Activated naive CD4-positive, alpha-beta T cell treated with anti-CD3 and anti-CD28 coated beads, Interleukin-2, amount 50 U/mL, for 16 hours (primary cell): Measurements from ENCODE around the gene CCDC15.
"Not testable (repeated sequence)": the region's sequence is repeated elsewhere in the genome, so short reads cannot be mapped to it uniquely, and the experiment has no call there.

ENCODE experiments used
- DNase-seq: peaks from one replicate; pipeline ENCODE4 v3.0.0-alpha.2; 2020

CCDC15 gene

GRCh38 chr11:124942466-124943253, 11.3 kb upstream of the CCDC15 start:
- no peak for DNase-seq

DNA sequence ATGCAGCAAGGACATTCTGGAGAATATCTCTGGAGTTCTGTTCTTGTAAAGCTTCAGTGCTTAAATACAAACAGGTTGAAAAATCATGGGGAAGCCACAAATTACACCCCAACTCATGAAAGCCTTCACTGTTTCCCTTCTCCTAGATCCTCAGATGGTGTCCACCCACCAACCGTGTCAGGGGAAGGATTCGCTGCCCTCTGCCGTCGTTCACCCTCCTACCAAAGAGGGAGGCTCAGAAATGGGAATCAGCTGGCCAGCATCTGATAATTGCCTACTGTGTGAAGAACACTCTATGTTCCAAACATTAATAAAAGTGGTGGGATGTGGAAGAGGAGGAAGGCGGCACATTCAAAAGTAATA, 10.8 kb upstream of the CCDC15 start:
- DNase-seq, result no peak

GRCh38 chr11:124943741-124944140, 10.3 kb upstream of the CCDC15 start:
- DNase-seq, result no peak

DNA sequence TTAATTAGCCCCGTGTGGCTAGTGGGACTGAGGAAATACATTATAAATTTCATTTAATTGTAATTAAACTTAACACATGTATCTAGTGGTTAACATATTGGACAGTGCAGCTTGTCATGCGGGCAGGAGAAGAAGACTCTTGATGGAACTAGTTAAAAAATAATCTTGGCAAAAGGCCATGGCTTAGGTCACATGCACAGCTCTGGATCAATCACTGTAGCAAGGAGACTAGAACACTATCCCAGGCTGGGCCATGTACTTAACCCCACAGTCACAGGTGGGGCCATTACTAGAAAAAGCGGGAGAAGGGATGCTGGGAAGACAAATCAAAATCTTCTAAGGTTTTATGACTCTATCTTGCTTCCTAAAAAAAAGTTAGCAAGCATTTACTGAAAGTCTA, 9.4 kb upstream of the CCDC15 start:
- DNase-seq, result no peak

DNA sequence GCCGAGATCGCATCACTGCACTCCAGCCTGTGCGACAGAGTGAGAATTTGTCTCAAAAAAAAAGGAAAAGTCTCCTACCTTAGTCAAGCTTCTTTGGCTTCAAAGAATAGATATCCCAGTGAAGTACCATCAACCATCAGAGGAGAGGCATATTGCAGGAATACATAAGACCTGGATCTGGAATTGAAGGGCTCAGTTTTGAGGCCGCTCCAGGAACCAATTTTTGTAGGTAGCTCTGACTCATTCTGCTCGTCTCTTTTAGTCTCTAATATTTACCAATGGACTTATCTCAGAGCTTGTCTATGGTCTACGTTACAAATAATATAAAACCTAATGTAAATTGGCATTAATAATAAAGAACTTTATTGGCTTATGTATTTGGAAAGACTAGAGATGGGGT, 8.2 kb upstream of the CCDC15 start:
- no peak for DNase-seq

DNA sequence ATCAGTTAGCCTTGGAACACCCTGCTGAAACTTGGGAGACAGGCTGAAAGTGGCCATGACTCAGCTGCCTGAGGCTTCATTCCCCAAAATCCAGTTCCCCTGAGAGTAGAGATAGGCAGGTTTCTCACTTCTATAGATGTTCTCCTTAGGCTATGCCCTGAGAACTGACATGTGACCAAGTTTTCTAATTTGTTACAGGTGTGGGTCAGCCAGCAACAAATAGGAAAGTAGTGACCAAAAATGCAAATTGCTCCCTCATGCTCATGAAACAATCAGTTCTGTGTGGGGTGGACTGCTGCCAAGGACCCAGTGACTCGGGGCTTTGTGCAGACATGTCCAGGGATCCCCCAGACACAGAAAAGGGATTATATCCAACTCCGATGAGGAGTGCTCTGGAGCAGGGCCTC, 7.3 kb upstream of the CCDC15 start:
- DNase-seq, result no peak

DNA sequence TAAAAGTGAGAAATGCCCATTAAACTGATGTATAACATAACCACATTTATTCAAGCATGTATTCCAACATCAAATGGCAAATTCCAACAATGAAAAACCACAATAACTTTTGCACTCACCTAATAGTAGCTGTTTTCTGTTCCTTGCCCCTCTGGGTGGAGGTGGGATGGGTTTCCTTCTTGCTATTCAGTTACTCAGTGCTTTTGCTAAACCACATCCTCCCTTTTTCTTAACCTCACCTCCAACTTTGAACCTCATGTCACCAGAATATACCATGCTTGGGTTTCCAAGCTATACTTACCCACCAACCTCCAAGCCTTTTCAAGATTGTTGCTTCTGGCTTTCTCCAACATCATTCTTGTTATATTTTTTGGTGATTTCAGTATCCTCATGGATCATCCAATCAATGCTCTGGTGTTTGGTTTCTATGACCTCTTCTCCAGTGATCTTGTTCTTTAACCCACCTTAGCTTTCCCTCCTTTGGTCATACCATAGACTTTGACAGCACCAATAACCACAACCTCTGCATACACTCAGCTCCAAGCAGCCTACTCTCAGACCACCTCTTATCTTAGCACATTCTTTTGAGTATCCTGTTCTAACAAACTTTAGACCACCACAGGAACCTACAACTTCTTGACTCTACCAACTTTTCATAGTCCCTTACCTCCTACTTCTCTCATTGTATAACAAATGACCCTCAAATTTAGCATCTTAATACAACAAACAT, 3.2 kb upstream of the CCDC15 start:
- no peak for DNase-seq

DNA sequence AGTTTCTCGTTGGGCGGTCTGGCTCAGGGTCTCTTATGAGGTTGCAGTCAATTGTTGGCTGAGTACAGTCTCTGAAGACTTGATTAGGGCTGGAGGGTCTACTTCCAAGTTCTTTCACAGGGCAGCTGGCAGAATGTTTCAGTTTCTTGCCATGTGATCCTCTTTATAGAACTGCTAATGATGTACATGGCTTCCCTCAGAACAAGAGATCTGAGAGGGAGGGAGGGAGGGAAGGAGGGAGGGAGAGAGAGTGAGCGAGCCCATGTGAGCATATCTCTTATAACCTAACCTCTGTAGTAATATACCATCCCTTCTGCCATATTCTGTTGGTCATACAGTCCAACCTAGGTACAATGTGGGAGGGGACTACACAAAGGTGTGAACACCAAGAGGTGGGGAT, 2.7 kb upstream of the CCDC15 start:
- no peak for DNase-seq

- no peak for DNase-seq
These were observed 571 bp downstream of the CCDC15 start for GRCh38 chr11:124954590-124954955.

GRCh38 chr11:124955035-124955434, 1.0 kb downstream of the CCDC15 start:
- DNase-seq, result no peak

DNA sequence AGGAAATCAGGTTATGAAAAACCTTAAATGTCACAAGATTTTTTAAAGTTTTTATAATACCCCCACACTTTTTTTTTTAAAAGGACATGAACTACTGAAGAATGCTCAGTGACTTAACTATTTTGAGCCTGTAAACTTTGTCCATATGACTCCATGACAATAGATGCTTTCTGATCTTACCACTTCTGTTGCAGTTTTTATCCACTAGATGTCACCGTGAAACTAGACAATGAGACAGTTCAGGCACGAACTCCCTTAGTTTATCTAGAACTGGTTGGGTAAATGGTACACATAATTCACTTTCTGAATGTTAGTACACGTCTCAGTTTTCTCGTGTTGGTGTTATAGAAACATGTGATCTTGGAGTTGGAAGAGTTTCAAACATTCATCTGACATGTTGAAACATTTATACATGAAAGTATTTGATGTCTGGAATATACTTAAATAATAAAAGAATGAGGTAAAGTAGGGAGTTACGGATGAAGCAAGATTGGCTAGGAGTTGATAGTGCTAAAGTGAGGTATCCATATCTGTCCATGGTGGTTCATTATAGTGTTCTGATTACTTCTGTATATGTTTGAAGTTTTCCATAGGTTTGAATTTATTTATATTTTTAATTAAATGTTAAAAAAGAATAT, 8.1 kb downstream of the CCDC15 start:
- DNase-seq, result no peak

DNA sequence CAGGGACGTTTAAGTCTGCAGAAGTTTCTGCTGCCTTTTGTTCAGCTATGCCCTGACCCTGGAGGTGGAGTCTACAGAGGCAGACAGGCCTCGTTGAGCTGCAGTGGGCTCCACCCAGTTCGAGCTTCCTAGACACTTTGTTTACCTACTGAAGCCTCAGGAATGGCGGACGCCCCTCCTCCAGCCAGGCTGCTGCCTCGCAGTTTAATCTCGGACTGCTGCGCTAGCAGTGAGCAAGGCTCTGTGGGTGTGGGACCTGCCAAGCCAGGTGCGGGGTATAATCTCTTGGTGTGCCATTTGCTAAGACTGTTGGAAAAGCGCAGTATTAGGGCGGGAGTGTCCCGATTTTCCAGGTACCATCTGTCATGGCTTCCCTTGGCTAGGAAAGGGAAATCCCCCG, 14.2 kb downstream of the CCDC15 start:
- not testable (repeated sequence) for DNase-seq

GRCh38 chr11:124970925-124971324, 16.9 kb downstream of the CCDC15 start:
- no peak for DNase-seq

DNA sequence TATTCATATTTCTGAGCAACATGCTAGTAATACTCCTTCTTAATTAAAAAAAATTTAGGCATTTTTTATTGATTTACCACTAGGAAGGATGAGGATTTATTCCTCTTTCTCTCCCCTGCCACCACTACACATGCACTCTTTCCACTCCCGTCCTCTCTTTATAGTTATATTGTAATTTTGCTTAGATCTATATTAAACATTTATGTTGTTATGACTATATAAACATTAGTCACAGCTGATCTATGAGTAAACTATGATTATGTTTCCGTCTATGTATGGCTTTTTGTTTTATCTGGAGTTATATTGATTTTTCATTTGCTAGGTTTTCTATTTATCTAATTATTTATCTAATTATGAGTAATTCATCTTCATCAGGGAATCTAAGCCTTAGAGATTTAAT, 17.8 kb downstream of the CCDC15 start:
- DNase-seq, result no peak

DNA sequence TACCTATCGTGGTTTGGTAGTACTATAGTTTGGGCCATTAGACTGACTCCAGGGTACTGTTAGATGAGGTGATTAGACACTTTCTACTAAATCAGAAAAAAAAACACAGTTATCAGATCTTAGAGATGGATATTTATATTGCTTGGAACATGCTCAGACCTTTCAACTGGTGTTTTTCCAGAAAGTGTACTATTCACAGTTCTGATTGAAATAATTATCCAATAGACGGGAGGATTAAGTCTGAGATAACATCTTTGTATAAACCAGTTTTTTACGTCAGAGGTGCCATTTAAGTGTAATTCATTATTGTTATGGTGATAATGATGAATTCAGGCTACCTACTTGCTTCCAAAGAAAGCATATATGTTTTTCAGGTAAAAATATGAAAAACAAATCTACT, 22.5 kb downstream of the CCDC15 start:
- DNase-seq, result no peak

GRCh38 chr11:124977006-124977405, 23.0 kb downstream of the CCDC15 start:
- no peak for DNase-seq

- no peak for DNase-seq
These were observed 24.3 kb downstream of the CCDC15 start for GRCh38 chr11:124978316-124978715.

- no peak for DNase-seq
These were observed 28.0 kb downstream of the CCDC15 start for GRCh38 chr11:124982043-124982442.

GRCh38 chr11:124983674-124984511, 29.9 kb downstream of the CCDC15 start:
- no peak for DNase-seq

GRCh38 chr11:124984512-124984854, 30.5 kb downstream of the CCDC15 start:
- DNase-seq, result no peak

- no peak for DNase-seq
These were observed 33.1 kb downstream of the CCDC15 start for GRCh38 chr11:124987096-124987495.

GRCh38 chr11:124988063-124988462, 34.1 kb downstream of the CCDC15 start:
- DNase-seq, result no peak

DNA sequence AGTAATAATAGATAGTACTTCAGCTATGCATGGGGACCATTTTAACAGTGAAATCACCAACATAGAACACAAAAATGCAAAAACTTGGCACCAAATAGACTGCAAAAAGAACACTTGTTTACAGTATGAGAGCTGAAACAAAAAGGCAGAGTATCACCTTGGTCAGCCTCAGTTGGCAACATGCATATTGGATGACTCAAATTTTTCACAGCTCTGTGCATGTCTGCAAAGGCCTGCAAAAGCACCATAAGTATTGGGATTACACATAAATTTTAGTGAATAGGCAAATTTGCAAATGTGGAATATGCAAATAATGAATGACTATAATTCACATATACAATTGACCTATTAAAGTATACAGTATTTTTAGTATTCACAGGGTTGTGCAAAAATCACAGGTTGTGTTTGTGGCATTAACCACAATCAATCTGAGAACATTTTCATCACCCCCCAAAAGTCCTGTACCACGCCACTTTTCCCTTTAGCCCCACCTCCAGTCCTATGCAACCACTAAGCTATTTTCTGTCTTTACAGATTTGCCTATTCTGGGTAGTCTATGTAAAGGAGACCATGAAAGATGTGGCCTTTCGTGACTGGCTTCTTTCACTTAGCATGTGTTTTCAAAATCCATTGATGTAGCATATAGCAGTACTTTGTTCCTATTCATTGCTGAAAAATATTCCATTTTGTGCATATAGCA, 47.2 kb downstream of the CCDC15 start:
- no peak for DNase-seq
